Endothelial cell of umbilical vein (primary cell): Measurements from ENCODE around the gene HINT2.

Source experiments
- EZH2 ChIP-seq: IDR thresholded peaks from 2 replicates; pipeline ENCODE4 v1.6.1; 2012; ENCODE audit warnings: borderline replicate concordance, low read depth, mild to moderate bottlenecking, moderate library complexity, low read length, inconsistent platforms; ENCODE audit not compliant: severe bottlenecking
- FOS ChIP-seq: IDR thresholded peaks from 2 replicates; pipeline ENCODE4 v1.6.1; 2011; ENCODE audit warnings: mild to moderate bottlenecking, low read length, moderate library complexity, borderline replicate concordance; ENCODE audit not compliant: insufficient read depth
- GATA2 ChIP-seq: IDR thresholded peaks from 2 replicates; pipeline ENCODE4 v1.7.0; 2011; ENCODE audit warnings: low read depth, mild to moderate bottlenecking, moderate library complexity, mixed read lengths, low read length; ENCODE audit not compliant: insufficient read length, insufficient read depth
- JUN ChIP-seq: IDR thresholded peaks from 2 replicates; pipeline ENCODE4 v1.6.1; 2011; ENCODE audit warnings: borderline replicate concordance, low read depth; ENCODE audit not compliant: insufficient read length, insufficient read depth
- POLR2A ChIP-seq: IDR thresholded peaks from 2 replicates; pipeline ENCODE4 v1.6.1; 2012; ENCODE audit warnings: low read depth, mild to moderate bottlenecking, control low read depth, low read length
- POLR2AphosphoS5 ChIP-seq: IDR thresholded peaks from 2 replicates; pipeline ENCODE4 v1.6.1; 2012; ENCODE audit warnings: low read depth, mild to moderate bottlenecking, control low read depth, low read length, moderate library complexity; ENCODE audit not compliant: insufficient read depth
- TF ChIP-seq, protein P1 (sequence below), 2 donors: IDR thresholded peaks; 1 replicate in 1 of 2; 2 replicates in 1 of 2; pipeline ENCODE4 v1.5.1; 2011; ENCODE audit warnings: low read length in 2 of 2, mild to moderate bottlenecking in 2 of 2, moderate library complexity in 2 of 2, control low read depth in 1 of 2, inconsistent platforms in 1 of 2, low read depth in 1 of 2; ENCODE audit not compliant: insufficient read depth in 1 of 2; ENCODE audit errors: extremely low read depth in 1 of 2
- TF ChIP-seq, protein P2 (sequence below): IDR thresholded peaks from 2 replicates; pipeline ENCODE4 v1.6.1; 2011; ENCODE audit not compliant: insufficient read depth, insufficient read length

DNA sequence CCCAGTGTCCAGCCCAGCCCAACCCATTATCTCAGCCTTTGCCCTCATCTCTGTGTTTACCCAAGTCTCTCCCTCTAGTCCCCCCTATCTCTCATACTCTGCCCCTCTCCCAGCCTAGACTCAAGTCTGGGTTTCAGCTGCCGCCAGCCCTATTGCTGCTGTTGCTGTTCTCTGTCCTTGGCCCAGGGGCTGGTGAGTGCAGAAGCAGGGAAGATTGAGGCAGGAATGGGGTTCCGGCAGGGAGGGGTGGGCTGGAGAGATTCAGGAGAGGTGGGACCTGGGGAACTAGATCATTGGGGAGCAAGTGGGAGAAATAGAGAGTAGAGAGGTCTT is 14.9 kb upstream of the HINT2 start:
- TF ChIP-seq, protein P1, sequence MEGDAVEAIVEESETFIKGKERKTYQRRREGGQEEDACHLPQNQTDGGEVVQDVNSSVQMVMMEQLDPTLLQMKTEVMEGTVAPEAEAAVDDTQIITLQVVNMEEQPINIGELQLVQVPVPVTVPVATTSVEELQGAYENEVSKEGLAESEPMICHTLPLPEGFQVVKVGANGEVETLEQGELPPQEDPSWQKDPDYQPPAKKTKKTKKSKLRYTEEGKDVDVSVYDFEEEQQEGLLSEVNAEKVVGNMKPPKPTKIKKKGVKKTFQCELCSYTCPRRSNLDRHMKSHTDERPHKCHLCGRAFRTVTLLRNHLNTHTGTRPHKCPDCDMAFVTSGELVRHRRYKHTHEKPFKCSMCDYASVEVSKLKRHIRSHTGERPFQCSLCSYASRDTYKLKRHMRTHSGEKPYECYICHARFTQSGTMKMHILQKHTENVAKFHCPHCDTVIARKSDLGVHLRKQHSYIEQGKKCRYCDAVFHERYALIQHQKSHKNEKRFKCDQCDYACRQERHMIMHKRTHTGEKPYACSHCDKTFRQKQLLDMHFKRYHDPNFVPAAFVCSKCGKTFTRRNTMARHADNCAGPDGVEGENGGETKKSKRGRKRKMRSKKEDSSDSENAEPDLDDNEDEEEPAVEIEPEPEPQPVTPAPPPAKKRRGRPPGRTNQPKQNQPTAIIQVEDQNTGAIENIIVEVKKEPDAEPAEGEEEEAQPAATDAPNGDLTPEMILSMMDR (IDR thresholded peaks at IDR 0.05; ENCODE audit: extremely low read depth in 1 of 2, insufficient read depth in 1 of 2, low read depth in 1 of 2, low read length in 2 of 2) = no peak
- TF ChIP-seq POLR2AphosphoS5 = no peak
- TF ChIP-seq, protein P2, sequence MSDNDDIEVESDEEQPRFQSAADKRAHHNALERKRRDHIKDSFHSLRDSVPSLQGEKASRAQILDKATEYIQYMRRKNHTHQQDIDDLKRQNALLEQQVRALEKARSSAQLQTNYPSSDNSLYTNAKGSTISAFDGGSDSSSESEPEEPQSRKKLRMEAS = no peak
- no peak for TF ChIP-seq POLR2A
- TF ChIP-seq JUN = no peak
- no peak for TF ChIP-seq EZH2
- TF ChIP-seq FOS = no peak
- TF ChIP-seq GATA2 = no peak
